T-helper 1 cell treated with Interleukin-12 subunit alpha and Interleukin-12 subunit beta and Interleukin-4 antibody, amounts not matched to agents 30 ng/mL and 1 ng/mL, for 36 hours (primary cell): Measurements from ENCODE around the gene STARD10. TPM values are rescaled to one million over a fixed set of nuclear protein-coding genes. Genes with fewer than 3 reads are reported as not detected.

Source experiments
- intact Hi-C: fragments of 100-400 bp; cut with micrococcal nuclease; formaldehyde crosslinking; loops from one replicate; pipeline ENCODE4 v1.15.1; 2024
- total RNA-seq: library from RNA; stranded (reverse); gene quantifications from 2 replicates; pipeline ENCODE4 v1.2.3, GENCODE V29; 2022

STARD10 gene
- total RNA-seq, 1 donor from 2014 or later = 48.1 TPM

GRCh38 chr11:72735495-72736027, 58.3 kb downstream of the STARD10 start:
- intact Hi-C loops = loop anchor here (1.0 to 5.0 kb wide), 5 partner anchors 13 to 407 kb away; partner anchors contain the start of genes ARAP1 and FCHSD2

GRCh38 chr11:72732329-72732728, 61.5 kb downstream of the STARD10 start:
- intact Hi-C loops = no loop called here

GRCh38 chr11:72730737-72731136, 63.1 kb downstream of the STARD10 start:
- intact Hi-C loops = no loop called here

- intact Hi-C loops = no loop called here
Observed at GRCh38 chr11:72730243-72730642, 63.6 kb downstream of the STARD10 start.

- intact Hi-C loops = loop anchor here (10.0 kb wide), 1 partner anchor 1147 kb away; the partner anchor contains the start of genes COA4 and PAAF1
Observed at GRCh38 chr11:72727521-72727920, 66.3 kb downstream of the STARD10 start.

- intact Hi-C loops = loop anchor here (10.0 kb wide), 1 partner anchor 1148 kb away; the partner anchor contains the start of genes COA4 and PAAF1
Observed at GRCh38 chr11:72726266-72727220, 67.3 kb downstream of the STARD10 start.

- intact Hi-C loops = loop anchor here (1.0 to 10.0 kb wide), 8 partner anchors 27 to 1149 kb away; partner anchors contain the start of genes ARAP1, COA4 and PAAF1
Observed at GRCh38 chr11:72725724-72726028, 68.2 kb downstream of the STARD10 start.

- intact Hi-C loops = loop anchor here (1.0 to 10.0 kb wide), 9 partner anchors 27 to 1150 kb away; partner anchors contain the start of genes ARAP1, COA4, PAAF1 and RELT
Observed at GRCh38 chr11:72724851-72725723, 68.8 kb downstream of the STARD10 start.

GRCh38 chr11:72724021-72724551, 69.8 kb downstream of the STARD10 start:
- intact Hi-C loops = loop anchor here (5.0 to 10.0 kb wide), 2 partner anchors 653 to 1151 kb away; partner anchors contain the start of genes COA4, PAAF1 and RELT

- intact Hi-C loops = loop anchor here (2.0 to 10.0 kb wide), 3 partner anchors 37 to 1151 kb away; partner anchors contain the start of genes COA4, PAAF1 and RELT
Observed at GRCh38 chr11:72723508-72723907, 70.3 kb downstream of the STARD10 start.

- intact Hi-C loops = loop anchor here (1.0 to 10.0 kb wide), 6 partner anchors 14 to 1153 kb away; partner anchors contain the start of genes COA4, PAAF1 and RELT
Observed at GRCh38 chr11:72722050-72722748, 71.6 kb downstream of the STARD10 start.

GRCh38 chr11:72721689-72722049, 72.2 kb downstream of the STARD10 start:
- intact Hi-C loops = loop anchor here (1.0 to 10.0 kb wide), 6 partner anchors 15 to 1153 kb away; partner anchors contain the start of genes COA4, PAAF1 and RELT

- intact Hi-C loops = loop anchor here (5.0 to 10.0 kb wide), 2 partner anchors 656 to 1154 kb away; partner anchors contain the start of genes COA4, PAAF1 and RELT
Observed at GRCh38 chr11:72721276-72721675, 72.6 kb downstream of the STARD10 start.

- intact Hi-C loops = loop anchor here (5.0 to 10.0 kb wide), 2 partner anchors 657 to 1154 kb away; partner anchors contain the start of genes COA4, PAAF1 and RELT
Observed at GRCh38 chr11:72720784-72721183, 73.1 kb downstream of the STARD10 start.

- intact Hi-C loops = loop anchor here (5.0 to 10.0 kb wide), 2 partner anchors 657 to 1155 kb away; partner anchors contain the start of genes COA4, PAAF1 and RELT
Observed at GRCh38 chr11:72720047-72720446, 73.8 kb downstream of the STARD10 start.

- intact Hi-C loops = no loop called here
Observed at GRCh38 chr11:72719551-72719950, 74.3 kb downstream of the STARD10 start.

GRCh38 chr11:72719144-72719543, 74.7 kb downstream of the STARD10 start:
- intact Hi-C loops = no loop called here

GRCh38 chr11:72718101-72718501, 75.7 kb downstream of the STARD10 start:
- intact Hi-C loops = no loop called here

- intact Hi-C loops = no loop called here
Observed at GRCh38 chr11:72716788-72717435, 76.9 kb downstream of the STARD10 start.
